Tibial artery (tissue), 4 donors: Measurements from ENCODE around the gene DPP6.

Experiments
- DNase-seq, 2 donors: peaks; one replicate each; pipeline ENCODE4 v3.0.0-alpha.2; 2019
- H3K27ac ChIP-seq, 2 donors: fragments of 200-600 bp; sonication (generic) in 1 of 2; 1 replicate in 1 of 2; 2 replicates in 1 of 2; pipeline ENCODE4 v1.5.1; 2018 to 2019; ENCODE audit warnings: mild to moderate bottlenecking in 1 of 2
- H3K27me3 ChIP-seq, 2 donors: fragments of 200-600 bp; sonication (generic) in 1 of 2; one replicate each; pipeline versions ENCODE4 v1.5.1 to v1.6.0; 2016 to 2019
- H3K36me3 ChIP-seq, 3 donors: fragments of 200-600 bp; sonication (generic) in 2 of 3; one replicate each; pipeline ENCODE4 v1.5.1; 2016 to 2019; ENCODE audit warnings: mild to moderate bottlenecking in 2 of 3
- H3K4me1 ChIP-seq, 4 donors: fragments of 200-600 bp; sonication (generic) in 2 of 4; 1 replicate in 3 of 4; 2 replicates in 1 of 4; pipeline ENCODE4 v1.5.1; 2016 to 2019
- H3K4me3 ChIP-seq, 2 donors: fragments of 200-600 bp; sonication (generic) in 1 of 2; 1 replicate in 1 of 2; 2 replicates in 1 of 2; pipeline ENCODE4 v1.5.1; 2018 to 2019; ENCODE audit warnings: mild to moderate bottlenecking in 2 of 2
- H3K9me3 ChIP-seq, 3 donors: fragments of 200-600 bp; sonication (generic) in 1 of 3; one replicate each; pipeline ENCODE4 v1.5.1; 2016 to 2019
- intact Hi-C: fragments of 100-400 bp; cut with DNase I; formaldehyde crosslinking; loops from one replicate; pipeline ENCODE4 v1.15.0; 2023; ENCODE audit warnings: low total_unique reads
- TF ChIP-seq, protein P1 (sequence below), 2 experiments: fragments of 200-600 bp in 1 of 2; fragments of 450-650 bp in 1 of 2; IDR thresholded peaks; one replicate each; pipeline ENCODE4 v1.5.1; 2017 to 2019; ENCODE audit warnings: antibody characterized with exemption in 2 of 2, mild to moderate bottlenecking in 1 of 2, moderate library complexity in 1 of 2

DPP6 gene

DNA sequence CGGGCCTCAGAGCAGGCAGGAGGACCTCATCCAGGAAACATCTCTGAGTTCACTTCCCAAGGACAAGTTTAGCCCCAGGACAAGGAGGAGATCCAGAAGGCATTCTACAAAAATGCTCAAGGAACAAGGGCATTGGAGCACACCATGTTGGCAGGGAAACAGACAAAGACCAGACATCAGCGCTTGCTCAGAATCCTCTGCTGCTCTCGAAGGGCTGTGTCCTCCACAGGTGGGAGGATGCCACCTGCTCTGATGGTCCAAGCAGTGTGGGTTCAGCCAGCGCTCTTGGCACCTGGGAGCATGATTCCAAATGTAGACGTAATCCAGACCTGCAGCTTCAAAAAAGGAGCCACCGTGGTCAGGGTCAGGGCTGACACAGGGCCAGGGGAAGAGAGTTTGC is 160.7 kb downstream of the DPP6 start:
- H3K4me1 ChIP-seq = no peaks in the 10 kb centered on the region
- DNase-seq = no peak
- H3K9me3 ChIP-seq = no peaks in the 10 kb centered on the region
- intact Hi-C loops = no loop called here
- no peak overlapping the region for H3K4me3 ChIP-seq
- H3K36me3 ChIP-seq = no peaks in the 10 kb centered on the region
- H3K27ac ChIP-seq = no peak overlapping the region
- TF ChIP-seq, protein P1, sequence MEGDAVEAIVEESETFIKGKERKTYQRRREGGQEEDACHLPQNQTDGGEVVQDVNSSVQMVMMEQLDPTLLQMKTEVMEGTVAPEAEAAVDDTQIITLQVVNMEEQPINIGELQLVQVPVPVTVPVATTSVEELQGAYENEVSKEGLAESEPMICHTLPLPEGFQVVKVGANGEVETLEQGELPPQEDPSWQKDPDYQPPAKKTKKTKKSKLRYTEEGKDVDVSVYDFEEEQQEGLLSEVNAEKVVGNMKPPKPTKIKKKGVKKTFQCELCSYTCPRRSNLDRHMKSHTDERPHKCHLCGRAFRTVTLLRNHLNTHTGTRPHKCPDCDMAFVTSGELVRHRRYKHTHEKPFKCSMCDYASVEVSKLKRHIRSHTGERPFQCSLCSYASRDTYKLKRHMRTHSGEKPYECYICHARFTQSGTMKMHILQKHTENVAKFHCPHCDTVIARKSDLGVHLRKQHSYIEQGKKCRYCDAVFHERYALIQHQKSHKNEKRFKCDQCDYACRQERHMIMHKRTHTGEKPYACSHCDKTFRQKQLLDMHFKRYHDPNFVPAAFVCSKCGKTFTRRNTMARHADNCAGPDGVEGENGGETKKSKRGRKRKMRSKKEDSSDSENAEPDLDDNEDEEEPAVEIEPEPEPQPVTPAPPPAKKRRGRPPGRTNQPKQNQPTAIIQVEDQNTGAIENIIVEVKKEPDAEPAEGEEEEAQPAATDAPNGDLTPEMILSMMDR (IDR thresholded peaks at IDR 0.05) = no peak
- no peaks in the 10 kb centered on the region for H3K27me3 ChIP-seq

DNA sequence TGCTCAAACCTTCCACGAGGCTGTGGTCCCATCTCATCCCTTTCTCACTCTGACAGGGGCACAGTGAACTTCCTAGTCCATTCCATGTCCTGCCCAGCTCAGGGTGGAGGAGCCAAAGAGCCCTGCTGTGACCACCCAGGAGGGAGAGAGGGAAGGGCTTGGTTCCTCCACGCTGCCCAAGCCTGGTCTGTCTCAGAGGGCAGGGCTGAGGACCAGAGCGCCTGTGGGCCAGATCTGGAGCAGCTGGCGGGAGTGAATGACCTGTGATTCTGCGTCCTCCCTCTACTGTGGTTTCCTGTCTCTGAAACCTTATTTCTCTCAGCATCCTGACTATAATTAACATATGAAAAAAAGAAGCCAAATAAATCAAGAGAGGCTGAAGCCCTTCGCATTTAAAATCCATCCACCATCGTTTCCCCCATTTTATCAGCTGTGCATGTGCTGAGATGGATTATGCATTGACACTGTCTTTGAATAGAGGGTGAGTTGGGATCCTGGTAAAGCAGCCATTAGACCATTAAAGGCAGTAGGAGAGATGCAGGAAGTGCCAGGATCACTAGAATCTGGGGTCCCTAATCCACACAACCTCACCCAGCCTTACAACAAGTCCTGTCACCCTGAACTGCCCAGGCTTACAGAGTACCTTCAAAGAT is 165.6 kb downstream of the DPP6 start:
- Histone ChIP-seq H3K4me1 (no peaks in the 10 kb centered on the region), H3K27ac (no peak overlapping the region), H3K9me3 (no peaks in the 10 kb centered on the region), H3K36me3 (no peaks in the 10 kb centered on the region), H3K27me3 (no peaks in the 10 kb centered on the region), H3K4me3 (no peak overlapping the region)
- intact Hi-C loops = no loop called here
- TF ChIP-seq, protein P1 (IDR thresholded peaks at IDR 0.05) = no peak
- DNase-seq = no peak

DNA sequence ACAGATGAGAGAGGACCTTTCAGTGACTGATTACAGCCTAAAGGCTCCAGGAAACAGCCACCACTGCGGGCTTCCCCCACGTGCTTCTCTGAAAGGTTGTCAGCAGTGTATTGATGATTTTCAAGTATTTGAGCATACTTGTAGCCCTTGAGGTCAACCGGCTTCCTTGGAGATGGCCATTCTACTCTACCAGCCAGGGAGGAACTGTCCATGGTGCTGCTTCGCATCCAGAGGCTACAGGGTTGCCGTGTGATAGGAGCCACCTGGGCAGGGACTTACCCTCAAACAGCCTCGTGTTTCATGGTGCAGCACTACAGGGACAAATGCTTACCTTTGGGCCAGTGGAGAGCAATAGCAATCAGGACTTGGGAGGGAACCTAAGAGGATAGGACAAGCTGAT is 179.5 kb downstream of the DPP6 start:
- Histone ChIP-seq H3K9me3 (peaks cover 0 to 6% (median 0%) of the 10 kb centered on the region in 3 donors), H3K36me3 (no peaks in the 10 kb centered on the region), H3K27me3 (no peaks in the 10 kb centered on the region), H3K4me3 (no peak overlapping the region), H3K27ac (no peak overlapping the region), H3K4me1 (no peaks in the 10 kb centered on the region)
- TF ChIP-seq, protein P1 (IDR thresholded peaks at IDR 0.05) = no peak
- no peak for DNase-seq
- intact Hi-C loops = no loop called here

DNA sequence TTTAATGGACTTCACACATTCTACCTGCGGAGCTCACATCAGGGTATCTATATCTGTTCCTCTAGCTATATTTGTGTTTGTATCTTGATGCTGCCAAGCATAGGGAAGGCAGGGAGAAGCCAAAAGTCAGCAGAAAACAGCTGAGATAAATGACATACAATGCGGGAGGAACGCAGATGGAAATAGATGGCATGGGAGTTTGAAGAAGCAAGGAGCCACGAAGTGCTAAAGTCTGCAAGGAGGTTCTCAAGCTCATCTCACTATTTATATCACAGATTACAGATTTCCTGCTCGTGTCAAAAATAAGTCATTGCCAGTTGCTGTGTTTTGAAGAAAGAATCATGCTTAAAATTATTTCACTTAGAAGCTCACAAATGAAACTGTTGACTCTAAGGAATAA is 180.5 kb downstream of the DPP6 start:
- Histone ChIP-seq H3K27ac (no peak overlapping the region), H3K4me1 (no peaks in the 10 kb centered on the region), H3K27me3 (no peaks in the 10 kb centered on the region), H3K4me3 (no peak overlapping the region), H3K36me3 (no peaks in the 10 kb centered on the region), H3K9me3 (peaks cover 0 to 6% (median 0%) of the 10 kb centered on the region in 3 donors)
- intact Hi-C loops = no loop called here
- TF ChIP-seq, protein P1 (IDR thresholded peaks at IDR 0.05) = no peak
- DNase-seq = no peak

DNA sequence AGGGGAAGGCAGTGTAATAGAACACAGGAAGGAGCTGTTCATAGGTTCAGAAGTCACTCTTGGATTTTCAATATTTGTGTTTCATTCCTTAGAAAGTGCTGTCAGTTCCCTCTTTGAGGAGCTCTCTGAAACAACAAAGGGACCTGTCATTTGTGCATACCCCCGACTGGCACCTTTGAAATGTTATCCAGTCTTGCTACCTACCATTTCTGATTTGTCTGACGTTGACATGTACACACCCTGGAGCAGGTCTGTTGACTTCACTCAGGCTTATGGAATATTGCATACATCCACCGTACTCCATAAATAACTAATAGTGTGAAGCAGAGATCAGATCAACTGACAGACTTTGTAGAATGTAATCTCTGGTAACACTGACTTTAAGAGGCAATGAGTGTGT is 189.8 kb downstream of the DPP6 start:
- no peak overlapping the region for H3K4me3 ChIP-seq
- intact Hi-C loops = no loop called here
- no peaks in the 10 kb centered on the region for H3K27me3 ChIP-seq
- H3K36me3 ChIP-seq = no peaks in the 10 kb centered on the region
- TF ChIP-seq, protein P1 (IDR thresholded peaks at IDR 0.05) = no peak
- no peak overlapping the region for H3K27ac ChIP-seq
- peaks cover 0 to 15% (median 13%) of the 10 kb centered on the region in 3 donors for H3K9me3 ChIP-seq
- no peaks in the 10 kb centered on the region for H3K4me1 ChIP-seq
- DNase-seq = no peak

DNA sequence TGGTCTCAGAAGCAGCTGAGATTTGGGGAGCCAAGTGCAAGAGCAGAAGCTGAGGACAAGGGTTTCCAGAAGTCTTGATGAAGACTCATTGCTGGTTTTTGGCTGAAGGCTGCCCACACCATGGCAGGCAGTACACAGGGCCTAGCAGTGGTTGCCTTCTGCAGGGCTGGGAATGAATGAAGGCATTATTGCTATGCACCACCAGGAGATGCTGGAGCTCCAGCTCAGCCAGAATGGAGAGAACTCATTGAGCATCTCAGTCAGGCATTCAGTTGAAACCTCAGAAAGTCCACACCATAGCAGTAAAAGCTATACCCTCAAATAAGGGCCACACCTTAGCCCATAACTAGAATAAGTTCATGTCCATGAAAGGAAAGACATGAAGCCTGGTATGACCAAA is 190.5 kb downstream of the DPP6 start:
- no peak for DNase-seq
- Histone ChIP-seq H3K4me3 (no peak overlapping the region), H3K36me3 (no peaks in the 10 kb centered on the region), H3K27ac (no peak overlapping the region), H3K27me3 (no peaks in the 10 kb centered on the region), H3K4me1 (no peaks in the 10 kb centered on the region), H3K9me3 (peaks cover 0 to 18% (median 13%) of the 10 kb centered on the region in 3 donors)
- TF ChIP-seq, protein P1 (IDR thresholded peaks at IDR 0.05) = no peak
- intact Hi-C loops = no loop called here
